ENCODE data around the gene MLLT1. TPM values are rescaled to one million over a fixed set of nuclear protein-coding genes. Genes with fewer than 3 reads are reported as not detected.

The MLLT1 gene, protein sequence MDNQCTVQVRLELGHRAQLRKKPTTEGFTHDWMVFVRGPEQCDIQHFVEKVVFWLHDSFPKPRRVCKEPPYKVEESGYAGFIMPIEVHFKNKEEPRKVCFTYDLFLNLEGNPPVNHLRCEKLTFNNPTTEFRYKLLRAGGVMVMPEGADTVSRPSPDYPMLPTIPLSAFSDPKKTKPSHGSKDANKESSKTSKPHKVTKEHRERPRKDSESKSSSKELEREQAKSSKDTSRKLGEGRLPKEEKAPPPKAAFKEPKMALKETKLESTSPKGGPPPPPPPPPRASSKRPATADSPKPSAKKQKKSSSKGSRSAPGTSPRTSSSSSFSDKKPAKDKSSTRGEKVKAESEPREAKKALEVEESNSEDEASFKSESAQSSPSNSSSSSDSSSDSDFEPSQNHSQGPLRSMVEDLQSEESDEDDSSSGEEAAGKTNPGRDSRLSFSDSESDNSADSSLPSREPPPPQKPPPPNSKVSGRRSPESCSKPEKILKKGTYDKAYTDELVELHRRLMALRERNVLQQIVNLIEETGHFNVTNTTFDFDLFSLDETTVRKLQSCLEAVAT
- total RNA-seq: 27.0 TPM

DNA sequence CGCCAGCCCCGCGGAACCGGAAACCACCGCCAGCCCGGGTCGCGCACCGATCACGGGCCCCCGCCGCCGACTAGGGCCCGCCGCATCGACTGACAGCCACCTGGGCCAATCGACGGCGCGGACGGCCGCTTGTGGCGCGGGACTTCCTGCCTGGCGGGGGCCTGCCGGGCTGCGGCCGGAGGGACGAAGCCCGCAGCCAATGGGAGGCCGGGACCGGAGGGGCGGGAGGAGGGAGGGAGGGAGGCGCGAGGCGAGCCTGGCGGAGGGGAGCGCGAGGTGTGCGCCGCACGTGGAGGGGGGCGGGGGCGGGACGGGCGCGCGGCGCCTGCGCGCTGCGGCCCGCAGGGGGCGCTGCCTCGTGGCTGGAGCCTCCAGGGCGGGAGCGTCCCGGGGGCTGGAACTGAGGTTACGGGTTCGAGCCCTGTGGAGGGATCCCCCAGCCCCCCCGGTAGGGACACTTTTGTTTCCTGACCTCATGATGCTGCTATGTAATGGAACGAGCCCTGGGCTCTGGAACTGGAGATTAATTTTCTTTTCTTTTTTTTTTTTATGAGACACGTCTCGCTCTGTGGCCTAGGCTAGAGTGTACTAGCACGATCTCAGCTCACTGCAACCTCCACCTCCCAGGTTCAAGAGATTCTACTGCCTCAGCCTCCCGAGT, at the start of gene MLLT1:
Gene MLLT1 (minus strand): TSS at position 45 of the 661 bp plus-strand sequence. CDS start 191 bp downstream, outside the sequence.

Small RNAs within 50 kb of the gene (small RNA-seq; reads per million reads assigned to genes)
- not detected for gene AC011471.1

Other genes starting within 250 kb of the MLLT1 start
- gene RFX2, start 169.5 kb downstream of the MLLT1 start, total RNA-seq: 7.6 TPM
- gene ACSBG2, start 144.3 kb downstream of the MLLT1 start, total RNA-seq: not detected
- gene ACER1, start 53.6 kb upstream of the MLLT1 start, total RNA-seq: not detected
- 33.9 TPM for gene CLPP, start 81.6 kb upstream of the MLLT1 start, total RNA-seq
- gene ALKBH7, start 92.8 kb upstream of the MLLT1 start, total RNA-seq: 59.5 TPM
- gene PSPN, start 96.0 kb upstream of the MLLT1 start, total RNA-seq: 3.2 TPM
- 43.6 TPM for gene GTF2F1, start 113.2 kb upstream of the MLLT1 start, total RNA-seq
- 113 TPM for gene KHSRP, start 144.8 kb upstream of the MLLT1 start, total RNA-seq
- gene SLC25A41, start 153.8 kb upstream of the MLLT1 start, total RNA-seq: 0.69 TPM
- 37.6 TPM for gene SLC25A23, start 179.8 kb upstream of the MLLT1 start, total RNA-seq
- gene CRB3, start 184.3 kb upstream of the MLLT1 start, total RNA-seq: 1.6 TPM
- gene DENND1C, start 201.8 kb upstream of the MLLT1 start, total RNA-seq: 0.69 TPM
- 169 TPM for gene TUBB4A, start 222.3 kb upstream of the MLLT1 start, total RNA-seq